ENCODE results near the gene CENPO.

CENPO gene

GRCh38 chr2:24806661-24807036 lies 13.4 kb downstream of the CENPO start:
- no peak overlapping the region for H3K4me2 ChIP-seq (ENCODE audit: low read length)
- H3K27me3 ChIP-seq (ENCODE audit: control insufficient read depth, insufficient read depth, low read length), result no peaks in the 10 kb centered on the region
- no peaks in the 10 kb centered on the region for H3K36me3 ChIP-seq (ENCODE audit: control insufficient read depth, insufficient read depth, low read length)
- H3K27ac ChIP-seq, result no peak overlapping the region
- no peaks in the 10 kb centered on the region for H3K4me1 ChIP-seq
- H3K9ac ChIP-seq, result no peak overlapping the region
- no peak overlapping the region for H2AFZ ChIP-seq
- no peak overlapping the region for H3K4me3 ChIP-seq (ENCODE audit: low read depth, low read length)
- H3K9me3 ChIP-seq (ENCODE audit: control insufficient read depth, low read length), result no peaks in the 10 kb centered on the region
- peaks cover 3% of the 10 kb centered on the region for H3K79me2 ChIP-seq
- no peak for TF ChIP-seq CTCF (IDR thresholded peaks at IDR 0.05)

- Histone ChIP-seq H2AFZ (no peak overlapping the region), H3K36me3 (ENCODE audit: control insufficient read depth, insufficient read depth, low read length) (no peaks in the 10 kb centered on the region), H3K4me1 (no peaks in the 10 kb centered on the region), H3K79me2 (peaks cover 3% of the 10 kb centered on the region), H3K9ac (no peak overlapping the region), H3K27ac (no peak overlapping the region), H3K9me3 (ENCODE audit: control insufficient read depth, low read length) (no peaks in the 10 kb centered on the region), H3K4me3 (ENCODE audit: low read depth, low read length) (no peak overlapping the region), H3K4me2 (ENCODE audit: low read length) (no peak overlapping the region), H3K27me3 (ENCODE audit: control insufficient read depth, insufficient read depth, low read length) (no peaks in the 10 kb centered on the region)
- TF ChIP-seq CTCF (IDR thresholded peaks at IDR 0.05), result no peak
Observed at GRCh38 chr2:24809316-24810007, 16.2 kb downstream of the CENPO start.

GRCh38 chr2:24813691-24814137 lies 20.5 kb downstream of the CENPO start:
- H3K79me2 ChIP-seq, result peaks cover 3% of the 10 kb centered on the region
- no peaks in the 10 kb centered on the region for H3K4me1 ChIP-seq
- H3K9ac ChIP-seq, result no peak overlapping the region
- no peak overlapping the region for H2AFZ ChIP-seq
- no peaks in the 10 kb centered on the region for H3K9me3 ChIP-seq (ENCODE audit: control insufficient read depth, low read length)
- TF ChIP-seq CTCF (IDR thresholded peaks at IDR 0.05), result no peak
- H3K36me3 ChIP-seq (ENCODE audit: control insufficient read depth, insufficient read depth, low read length), result no peaks in the 10 kb centered on the region
- H3K4me2 ChIP-seq (ENCODE audit: low read length), result no peak overlapping the region
- no peak overlapping the region for H3K4me3 ChIP-seq (ENCODE audit: low read depth, low read length)
- no peaks in the 10 kb centered on the region for H3K27me3 ChIP-seq (ENCODE audit: control insufficient read depth, insufficient read depth, low read length)
- no peak overlapping the region for H3K27ac ChIP-seq

- H3K9me3 ChIP-seq (ENCODE audit: control insufficient read depth, low read length), result no peaks in the 10 kb centered on the region
- no peak overlapping the region for H3K9ac ChIP-seq
- no peak overlapping the region for H2AFZ ChIP-seq
- no peak overlapping the region for H3K4me2 ChIP-seq (ENCODE audit: low read length)
- H3K4me3 ChIP-seq (ENCODE audit: low read depth, low read length), result no peak overlapping the region
- H3K27ac ChIP-seq, result no peak overlapping the region
- H3K79me2 ChIP-seq, result peaks cover 3% of the 10 kb centered on the region
- H3K36me3 ChIP-seq (ENCODE audit: control insufficient read depth, insufficient read depth, low read length), result no peaks in the 10 kb centered on the region
- no peaks in the 10 kb centered on the region for H3K27me3 ChIP-seq (ENCODE audit: control insufficient read depth, insufficient read depth, low read length)
- no peaks in the 10 kb centered on the region for H3K4me1 ChIP-seq
- no peak for TF ChIP-seq CTCF (IDR thresholded peaks at IDR 0.05)
Observed at GRCh38 chr2:24814516-24814915, 21.3 kb downstream of the CENPO start.

GRCh38 chr2:24815171-24815570 lies 21.9 kb downstream of the CENPO start:
- no peaks in the 10 kb centered on the region for H3K36me3 ChIP-seq (ENCODE audit: control insufficient read depth, insufficient read depth, low read length)
- H3K9ac ChIP-seq, result no peak overlapping the region
- no peaks in the 10 kb centered on the region for H3K27me3 ChIP-seq (ENCODE audit: control insufficient read depth, insufficient read depth, low read length)
- H3K9me3 ChIP-seq (ENCODE audit: control insufficient read depth, low read length), result no peaks in the 10 kb centered on the region
- no peak overlapping the region for H2AFZ ChIP-seq
- no peak overlapping the region for H3K27ac ChIP-seq
- no peak overlapping the region for H3K4me2 ChIP-seq (ENCODE audit: low read length)
- H3K4me3 ChIP-seq (ENCODE audit: low read depth, low read length), result no peak overlapping the region
- H3K79me2 ChIP-seq, result peaks cover 3% of the 10 kb centered on the region
- H3K4me1 ChIP-seq, result no peaks in the 10 kb centered on the region
- no peak for TF ChIP-seq CTCF (IDR thresholded peaks at IDR 0.05)
